ENCODE data around the gene LKAAEAR1. TPM values are rescaled to one million over a fixed set of nuclear protein-coding genes. Genes with fewer than 3 reads are reported as not detected.
A peak's percentile ranks its signal among the peaks of the same experiment; 100 is the strongest.

Gene LKAAEAR1
- total and polyA plus RNA-seq, 2 of the 13 experiments (the other 11 are each of a cell fraction or from before 2014, with no cell fraction given): not detected

- TF ChIP-seq ZSCAN12 (CRISPR knock-in tag; IDR thresholded peaks at IDR 0.05) (no peak), ZNF33A (CRISPR knock-in tag; IDR thresholded peaks at IDR 0.05; ENCODE audit: borderline replicate concordance) (no peak), PHF8 (CRISPR knock-in tag; IDR thresholded peaks at IDR 0.05) (0 out of 2 replicates have a peak, but pooled peaks have one; percentile 10), PBX2 (CRISPR knock-in tag; IDR thresholded peaks at IDR 0.05) (no peak), ZNF75D (CRISPR knock-in tag; IDR thresholded peaks at IDR 0.05; ENCODE audit: borderline replicate concordance) (no peak), ZNF777 (CRISPR knock-in tag; IDR thresholded peaks at IDR 0.05) (0 out of 2 replicates have a peak, but pooled peaks have one; percentile 30), ARID5B (CRISPR knock-in tag; IDR thresholded peaks at IDR 0.05) (no peak), FIP1L1 (IDR thresholded peaks at IDR 0.05; ENCODE audit: borderline replicate concordance, insufficient read depth, low read depth, low read length) (no peak), ATF2 (CRISPR knock-in tag; IDR thresholded peaks at IDR 0.05) (0 out of 2 replicates have a peak, but pooled peaks have one; percentile 4), ZNF670 (CRISPR knock-in tag; IDR thresholded peaks at IDR 0.05; ENCODE audit: borderline replicate concordance) (no peak), NR2F1 (CRISPR knock-in tag; IDR thresholded peaks at IDR 0.05) (peak in 1 of 2 experiments; percentile 47; a peak in 1 of 4 replicates), ONECUT2 (CRISPR knock-in tag; IDR thresholded peaks at IDR 0.05) (no peak), ZNF781 (CRISPR knock-in tag; IDR thresholded peaks at IDR 0.05; ENCODE audit: borderline replicate concordance, not compliant biosample characterization) (no peak), ZFX (CRISPR knock-in tag; IDR thresholded peaks at IDR 0.05; ENCODE audit: low read depth) (no peak), KLF13 (CRISPR knock-in tag; IDR thresholded peaks at IDR 0.05) (no peak), ZBTB33 (CRISPR knock-in tag; IDR thresholded peaks at IDR 0.05) (no peak), GABPA (IDR thresholded peaks at IDR 0.05; ENCODE audit: low read depth, low read length) (no peak), GABPA (CRISPR knock-in tag; IDR thresholded peaks at IDR 0.05; ENCODE audit: low read depth) (no peak), KDM5B (CRISPR knock-in tag; IDR thresholded peaks at IDR 0.05; ENCODE audit: borderline replicate concordance) (no peak; the same call in 1 of the 2 replicates), ZFYVE20 (CRISPR knock-in tag; IDR thresholded peaks at IDR 0.05; ENCODE audit: borderline replicate concordance, low read depth) (no peak), KAT2B (IDR thresholded peaks at IDR 0.05; ENCODE audit: borderline replicate concordance, low read depth, low read length) (no peak)
These were observed 3.2 kb downstream of the LKAAEAR1 start (continued) for GRCh38 chr20:64080813-64081623.

Data from HepG2 (cell line).